Left hindlimb (tissue), 1 donor: ENCODE data around the gene DMBX1.

ENCODE experiments used
- DNase-seq: peaks from one replicate; pipeline ENCODE4 v3.0.0-alpha.2; 2018

The DMBX1 gene

DNA sequence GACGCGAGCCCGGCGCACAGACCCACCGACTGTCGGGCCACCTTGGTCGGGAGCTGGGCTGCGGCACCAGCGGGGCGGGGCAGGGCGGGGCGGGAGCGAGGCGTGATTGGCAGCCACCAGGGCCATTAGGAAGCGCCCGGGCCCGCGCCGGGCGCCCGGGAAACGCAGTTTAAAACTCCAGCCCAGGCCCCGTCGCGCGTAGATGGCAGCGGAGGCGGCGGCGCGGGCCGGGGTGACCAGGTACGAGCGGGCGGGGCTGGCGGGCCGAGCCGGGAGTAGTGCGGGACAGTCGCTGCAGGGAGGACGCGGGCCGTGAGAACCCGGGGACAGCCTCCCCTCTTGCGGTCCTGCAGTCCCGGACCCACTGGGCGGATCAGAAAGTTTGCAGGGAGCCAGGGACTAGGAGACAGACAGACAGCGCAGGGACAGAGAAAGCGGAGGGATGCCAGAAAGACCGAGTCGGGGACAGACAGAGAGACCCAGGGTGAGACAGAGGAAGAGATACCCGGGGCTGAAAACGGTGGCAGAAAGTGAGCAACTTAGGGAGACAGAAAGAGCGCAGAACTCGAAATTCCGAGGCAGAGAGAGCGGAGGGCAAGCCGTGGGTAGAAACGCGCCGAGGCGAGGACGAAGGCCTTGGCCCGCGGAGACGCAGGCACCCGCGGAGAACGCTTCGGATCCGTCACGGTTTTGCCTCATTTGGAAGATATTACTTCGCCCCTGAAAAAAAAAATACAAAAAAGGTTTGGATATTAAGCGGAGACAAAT is at the start of gene DMBX1:
Gene DMBX1, plus strand, starts transcription at position 199 of the 768 bp plus-strand sequence. CDS start 17,175 bp downstream, outside the sequence.
- no peak for DNase-seq

DNA sequence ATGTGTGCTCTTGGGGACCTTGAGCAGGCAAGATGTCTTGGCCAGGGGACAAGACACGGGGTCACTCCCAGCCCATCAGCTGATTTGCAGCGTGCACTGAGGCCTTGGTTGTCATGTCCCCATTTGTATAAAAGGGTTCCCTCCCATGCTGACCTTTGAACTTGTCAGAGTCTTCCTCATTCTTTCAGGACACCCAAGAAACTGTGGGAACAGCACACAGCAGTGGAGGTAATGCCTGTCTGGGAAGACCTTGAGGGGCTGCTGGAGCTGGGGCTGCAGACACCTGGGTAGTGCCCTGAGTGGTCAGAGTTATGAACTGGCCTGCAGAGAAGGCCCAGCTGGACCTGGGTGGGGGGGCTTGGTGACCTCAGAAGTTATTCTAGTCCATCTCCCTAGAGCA is 49.2 kb upstream of the DMBX1 start:
- DNase-seq, result no peak

DNA sequence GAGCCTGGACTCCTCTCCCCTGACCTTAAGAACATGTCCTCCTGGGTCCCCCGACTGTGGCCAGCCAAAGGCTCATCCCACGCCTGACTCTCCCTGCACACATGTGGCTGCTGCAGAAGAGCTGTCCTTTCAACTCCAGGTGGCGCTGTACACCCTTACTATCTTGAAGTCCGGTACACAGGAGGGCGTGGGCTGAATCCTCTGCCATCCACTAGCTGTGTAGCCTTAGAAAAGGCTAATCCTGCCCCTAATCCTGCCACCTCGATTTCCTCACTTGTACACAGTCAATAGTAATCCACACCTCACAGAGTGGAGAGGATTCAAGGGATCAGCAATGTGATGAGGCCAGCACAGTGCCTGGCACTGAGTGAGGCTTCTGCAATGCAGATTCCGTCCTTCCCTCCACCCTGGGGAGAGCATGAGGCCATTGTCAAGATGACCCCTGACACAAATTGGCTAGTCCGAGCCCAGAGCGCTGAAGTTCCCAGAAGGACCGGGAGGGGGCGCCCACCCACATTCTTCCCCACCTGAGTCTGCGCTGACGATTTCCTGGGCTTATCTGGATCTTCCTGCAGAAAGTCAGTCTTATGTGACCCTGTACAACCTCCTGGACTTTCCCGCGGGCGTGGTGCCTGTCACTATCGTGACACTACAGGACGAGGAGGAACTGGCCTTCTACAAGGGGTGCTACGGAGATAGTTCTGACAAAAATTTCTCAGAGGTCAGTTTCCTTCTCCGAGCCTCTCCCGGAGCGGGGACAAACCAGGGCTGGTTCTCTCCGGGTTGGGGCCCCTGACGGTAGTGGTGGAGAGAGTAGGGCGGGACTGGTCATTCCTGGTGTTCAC is 47.1 kb upstream of the DMBX1 start:
- DNase-seq, result peak; percentile 66

DNA sequence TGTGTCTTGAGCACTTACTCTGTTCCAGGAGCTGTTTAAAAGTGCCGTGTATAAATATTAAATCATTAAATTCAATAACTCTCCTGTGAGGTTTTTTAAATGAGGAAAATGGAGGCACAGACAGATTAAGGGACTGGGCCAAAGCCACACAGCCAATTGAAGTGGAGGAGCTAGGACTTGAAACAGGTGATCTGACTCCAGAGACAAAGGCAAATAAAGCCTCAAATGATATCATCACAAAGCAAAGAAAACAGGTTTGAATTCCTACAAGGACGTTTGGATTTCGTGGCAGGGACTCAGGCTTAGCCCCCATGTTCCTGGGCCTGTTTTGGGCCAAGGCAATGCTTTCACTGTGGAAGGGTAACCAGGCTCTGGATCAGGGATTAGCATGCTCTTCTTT is 45.2 kb upstream of the DMBX1 start:
- DNase-seq, result no peak

GRCh38 chr1:46445773-46446256 is 43.8 kb upstream of the DMBX1 start:
- DNase-seq, result no peak

DNA sequence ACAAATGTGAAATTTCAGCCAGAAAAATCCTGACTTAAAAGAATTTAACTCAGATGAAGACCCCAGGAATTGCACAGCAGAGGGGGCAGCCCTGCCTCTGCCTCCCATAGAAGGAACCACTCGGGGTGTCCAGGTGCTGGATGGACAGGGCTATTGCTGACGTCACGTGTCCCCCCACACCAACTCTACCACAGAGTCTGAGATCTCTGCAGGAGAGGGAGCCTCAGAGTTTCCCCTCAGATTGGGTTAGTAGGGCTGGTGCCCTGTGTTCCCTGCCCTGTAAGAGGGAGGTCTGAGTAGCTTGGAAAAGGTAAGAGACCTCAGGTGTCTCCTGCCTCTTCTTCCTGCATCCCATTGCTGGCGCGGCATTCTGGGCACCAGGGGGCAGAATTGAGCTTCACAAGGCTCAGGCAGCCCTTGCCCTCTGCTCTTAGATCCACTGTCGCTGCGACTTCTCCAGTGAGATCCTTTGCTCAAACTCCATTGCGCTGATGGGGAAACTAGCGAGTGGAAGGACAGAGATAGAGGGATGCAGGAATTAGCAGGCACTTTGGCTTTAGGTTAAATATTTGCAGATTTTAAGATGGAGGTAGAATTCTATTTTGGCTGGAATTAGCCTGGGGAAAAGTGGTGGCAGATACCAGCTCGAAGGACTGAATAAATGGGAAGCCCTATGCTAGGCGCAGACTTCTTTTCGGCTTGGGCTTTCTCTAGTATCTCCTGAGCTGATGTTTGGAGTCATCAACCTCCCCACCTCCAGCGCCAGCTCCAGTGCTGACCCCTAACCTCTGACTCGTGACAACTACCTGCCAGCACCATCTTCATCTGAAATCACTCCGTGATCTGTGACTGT is 42.8 kb upstream of the DMBX1 start:
- DNase-seq, result peak; percentile 75

GRCh38 chr1:46447499-46448108 is 42.0 kb upstream of the DMBX1 start:
- no peak for DNase-seq

- DNase-seq, result no peak
These were observed 41.3 kb upstream of the DMBX1 start for GRCh38 chr1:46448109-46448911.

DNA sequence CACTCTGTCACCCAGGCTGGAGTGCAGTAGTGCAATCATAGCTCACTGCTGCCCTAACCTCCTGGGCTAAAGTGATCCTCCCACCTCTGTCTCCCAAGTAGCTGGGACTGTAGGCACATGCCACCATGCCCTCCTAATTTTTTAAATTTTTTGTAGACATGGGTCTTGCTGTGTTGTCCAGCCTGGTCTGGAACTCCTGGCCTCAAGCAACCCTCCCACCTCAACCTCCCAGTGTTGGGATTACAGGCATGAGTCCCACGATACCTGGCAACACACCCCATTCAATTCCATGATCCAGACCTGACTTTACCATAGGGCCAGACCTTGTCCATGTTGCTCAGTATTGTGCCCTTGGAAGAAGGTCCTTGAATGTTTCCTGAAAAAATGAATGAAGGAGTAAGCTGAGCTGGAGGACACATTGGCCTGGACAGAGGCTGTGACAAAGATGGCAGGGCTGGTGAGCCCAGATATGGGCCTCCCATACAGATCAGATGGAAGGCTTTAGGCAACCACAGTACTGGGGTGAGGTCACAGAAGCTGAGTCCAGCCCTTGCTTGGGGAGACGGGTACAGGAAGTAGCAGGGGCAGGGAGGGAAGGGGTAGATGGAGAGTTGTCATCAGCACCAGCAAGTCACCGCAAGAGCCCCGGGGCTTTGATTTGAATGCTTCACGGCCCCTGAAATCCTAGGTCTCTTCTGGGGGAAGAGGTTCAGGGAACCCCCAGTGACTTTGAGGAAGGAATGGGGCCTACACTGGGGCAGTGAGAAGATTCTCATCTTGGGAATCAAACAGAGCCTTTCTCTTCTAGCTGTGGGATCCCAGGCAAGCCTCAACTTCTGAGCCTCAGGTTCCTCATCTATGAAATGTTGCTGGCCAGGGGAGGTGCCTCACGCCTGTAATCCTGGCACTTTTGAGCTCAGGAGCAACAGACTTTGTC is 40.1 kb upstream of the DMBX1 start:
- DNase-seq, result no peak

- DNase-seq, result no peak
These were observed 39.5 kb upstream of the DMBX1 start for GRCh38 chr1:46450160-46450517.

DNA sequence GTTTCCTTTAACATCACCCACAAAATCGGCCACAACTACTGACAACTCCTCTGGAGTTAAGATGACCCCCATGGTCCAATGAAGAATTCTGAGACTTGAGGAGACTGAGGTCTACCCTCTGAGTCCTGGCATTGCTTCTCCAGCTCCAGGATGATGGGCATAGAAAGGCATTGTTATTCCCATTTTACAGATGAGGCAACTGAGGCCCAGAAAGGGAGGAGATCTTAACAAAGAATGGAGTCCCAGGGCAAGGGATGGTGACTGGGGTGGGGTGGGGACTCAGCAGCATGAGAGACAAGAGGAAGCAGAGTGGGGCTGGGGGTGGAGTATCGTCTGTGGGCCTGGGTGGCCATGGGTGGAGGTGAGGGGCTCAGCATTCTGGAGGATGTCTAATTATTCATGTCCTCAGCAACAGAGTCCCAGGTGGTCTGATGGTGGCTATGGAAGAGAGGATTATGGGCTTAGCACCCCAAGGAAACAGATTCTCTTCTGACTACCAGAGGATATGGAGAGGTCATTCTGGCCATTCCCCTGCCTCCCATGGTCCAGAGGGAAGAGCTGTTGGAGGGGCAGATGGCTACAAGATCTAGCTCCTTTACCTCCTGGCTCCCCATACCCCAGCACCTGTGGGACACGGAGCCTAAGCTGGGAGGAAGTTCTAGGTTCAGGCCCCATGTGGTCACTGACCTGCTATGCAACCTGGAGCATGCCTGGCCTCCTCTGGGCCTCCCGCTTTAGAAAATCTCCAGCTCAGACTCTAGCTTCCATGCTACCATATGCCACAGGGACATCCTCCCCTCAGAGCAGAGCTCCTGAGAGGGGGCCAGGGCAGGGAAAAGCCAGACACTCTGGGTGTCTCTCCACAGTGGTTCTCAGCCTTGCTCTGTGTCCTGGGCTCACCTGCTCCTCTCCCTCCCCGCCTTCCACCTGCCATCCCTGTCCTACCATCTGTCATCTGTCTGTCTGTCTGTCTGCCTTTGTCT is 37.4 kb upstream of the DMBX1 start:
- DNase-seq, result no peak

- no peak for DNase-seq
These were observed 36.7 kb upstream of the DMBX1 start for GRCh38 chr1:46452931-46453325.

DNA sequence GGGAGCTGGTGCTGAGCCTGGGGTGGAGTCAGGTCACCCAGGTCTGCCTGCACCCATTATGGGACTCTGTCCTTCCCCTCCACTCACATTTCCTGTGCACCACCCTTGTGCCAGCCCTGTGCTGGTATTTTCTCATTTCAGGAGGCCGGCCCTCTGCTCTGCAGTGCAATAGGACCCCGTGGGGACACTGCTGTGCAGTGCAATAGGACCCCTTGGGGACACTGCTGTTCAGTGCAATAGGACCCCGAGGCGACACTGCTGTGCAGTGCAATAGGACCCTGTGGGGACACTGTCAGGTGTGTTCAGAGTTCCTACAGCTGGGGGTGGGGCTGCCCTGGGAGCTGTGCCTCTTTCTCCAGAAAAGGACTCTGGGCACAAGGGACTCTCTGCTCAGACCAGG is 36.2 kb upstream of the DMBX1 start:
- no peak for DNase-seq

- DNase-seq, result no peak
These were observed 33.7 kb upstream of the DMBX1 start for GRCh38 chr1:46455951-46456350.

GRCh38 chr1:46456411-46456963 is 33.1 kb upstream of the DMBX1 start:
- no peak for DNase-seq

DNA sequence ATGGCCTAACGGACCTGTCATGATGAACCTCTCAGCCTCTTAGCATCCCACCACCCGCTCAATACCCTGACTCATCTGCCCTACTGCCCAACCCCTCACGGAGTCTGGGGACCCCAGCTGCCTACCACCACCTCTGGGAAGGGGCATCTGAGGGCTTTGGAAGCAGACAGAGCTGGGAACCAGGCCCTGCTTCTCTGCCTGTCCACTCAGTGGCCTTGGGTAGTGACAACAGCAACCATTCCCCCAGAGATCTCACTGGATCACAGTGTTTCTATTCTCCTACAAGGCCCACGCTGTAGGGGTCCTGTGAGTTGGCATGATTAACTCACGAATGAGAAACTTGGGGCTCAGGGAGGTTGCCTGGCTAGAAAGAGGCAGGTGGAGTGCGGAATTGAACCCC is 32.5 kb upstream of the DMBX1 start:
- no peak for DNase-seq

DNA sequence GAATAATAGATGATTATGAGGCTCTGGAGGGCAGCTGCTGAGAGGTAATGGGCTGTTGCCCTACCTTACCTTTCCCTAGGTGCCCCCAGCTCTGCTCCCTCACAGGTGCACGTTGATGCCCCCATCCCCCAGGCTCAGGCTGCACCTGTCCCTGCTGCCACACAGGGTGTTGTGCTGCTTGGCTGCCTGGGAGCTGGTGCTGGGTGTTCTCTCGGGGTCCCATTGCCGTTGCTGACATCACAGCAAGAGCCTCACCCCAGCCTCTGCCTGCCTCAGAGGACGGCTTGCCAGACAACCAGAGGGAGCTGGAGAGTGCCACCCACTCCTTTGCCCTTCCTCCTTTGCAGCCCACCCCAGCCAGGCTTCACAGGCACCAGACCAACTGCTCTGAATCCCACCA is 31.4 kb upstream of the DMBX1 start:
- DNase-seq, result no peak

DNA sequence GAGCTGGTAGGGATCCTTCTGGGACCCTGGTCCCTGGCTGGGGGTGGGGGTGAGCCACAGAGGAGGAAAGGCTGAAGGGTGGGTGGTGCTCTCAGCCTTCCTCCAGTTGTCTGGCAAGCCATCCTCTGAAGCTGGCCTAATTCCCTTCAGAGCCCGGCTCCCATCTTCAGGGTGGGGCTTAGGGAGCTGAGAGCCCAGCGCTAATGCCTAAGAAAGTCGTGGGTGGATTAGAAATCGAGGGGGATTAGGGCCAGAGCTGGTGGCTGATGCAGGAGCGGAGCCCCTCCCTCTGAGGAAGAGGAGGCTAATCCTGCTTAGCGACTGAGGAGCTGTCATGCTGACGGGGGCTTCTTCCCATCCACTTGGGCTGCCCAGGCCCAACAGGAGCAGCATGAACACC is 30.8 kb upstream of the DMBX1 start:
- no peak for DNase-seq

- no peak for DNase-seq
These were observed 30.3 kb upstream of the DMBX1 start for GRCh38 chr1:46459315-46459714.
